HEK293 (cell line): ENCODE results near the gene MACIR.

Experiments
- CTCF ChIA-PET: fragments of 350-600 bp; formaldehyde crosslinking; extraction: SDS; loops from one replicate; lab custom pipeline; 2021; ENCODE audit warnings: antibody characterized with exemption; lab: Yijun Ruan, JAX
- POLR2A ChIA-PET: fragments of 300-600 bp; formaldehyde crosslinking; extraction: SDS; loops from one replicate; lab custom pipeline; 2020; ENCODE audit warnings: antibody characterized with exemption, inconsistent platforms; lab: Yijun Ruan, JAX
- H3K27ac ChIP-seq: fragments of 200-500 bp; sonication (Bioruptor generic); 2 replicates; pipeline ENCODE4 v1.5.1; 2014; ENCODE audit warnings: low read depth, low read length, control low read depth, inconsistent platforms; ENCODE audit errors: extremely low read depth
- H3K36me3 ChIP-seq, 2 experiments: fragments of 200-500 bp in 1 of 2; sonication (Bioruptor generic) in 1 of 2; 1 replicate in 1 of 2; 2 replicates in 1 of 2; pipeline ENCODE4 v1.5.1; 2014 to 2017; ENCODE audit warnings: inconsistent platforms in 2 of 2, low read length in 2 of 2; ENCODE audit not compliant: control insufficient read depth in 2 of 2, insufficient read depth in 1 of 2
- H3K4me1 ChIP-seq: fragments of 200-500 bp; sonication (Bioruptor generic); 2 replicates; pipeline ENCODE4 v1.5.1; 2014; ENCODE audit warnings: mild to moderate bottlenecking, low read length, inconsistent platforms; ENCODE audit not compliant: control insufficient read depth, insufficient read depth
- H3K4me3 ChIP-seq: 2 replicates; pipeline ENCODE4 v1.5.1; 2011; ENCODE audit warnings: low read depth, mild to moderate bottlenecking, control low read depth, low read length, moderate library complexity
- H3K9me3 ChIP-seq: fragments of 200-500 bp; sonication (Bioruptor generic); 2 replicates; pipeline ENCODE4 v1.5.1; 2014; ENCODE audit warnings: low read depth, low read length, inconsistent platforms; ENCODE audit not compliant: control insufficient read depth, insufficient read depth
- FEZF1 ChIP-seq: fragments of 450-650 bp; formaldehyde crosslinking; IDR thresholded peaks from 2 replicates; pipeline ENCODE4 v1.5.1; 2016; ENCODE audit warnings: missing biosample characterization, missing genetic modification characterization
- PRDM1 ChIP-seq: fragments of 450-650 bp; formaldehyde crosslinking; IDR thresholded peaks from 2 replicates; pipeline ENCODE4; 2016; ENCODE audit warnings: missing biosample characterization, missing genetic modification characterization
- SCRT2 ChIP-seq: fragments of 450-650 bp; formaldehyde crosslinking; IDR thresholded peaks from 2 replicates; pipeline ENCODE4 v1.5.1; 2016; ENCODE audit warnings: missing biosample characterization, missing genetic modification characterization
- WT1 ChIP-seq: fragments of 450-650 bp; formaldehyde crosslinking; IDR thresholded peaks from 2 replicates; pipeline ENCODE4 v1.5.1; 2016; ENCODE audit warnings: missing biosample characterization, missing genetic modification characterization
- YY1 ChIP-seq: fragments of 450-650 bp; formaldehyde crosslinking; IDR thresholded peaks from 2 replicates; pipeline ENCODE4 v1.5.1; 2018; ENCODE audit warnings: missing biosample characterization, missing genetic modification characterization
- ZNF121 ChIP-seq: fragments of 450-650 bp; formaldehyde crosslinking; IDR thresholded peaks from 2 replicates; pipeline ENCODE4 v1.5.1; 2016; ENCODE audit warnings: missing biosample characterization, missing genetic modification characterization
- ZNF132 ChIP-seq: fragments of 450-650 bp; formaldehyde crosslinking; IDR thresholded peaks from 2 replicates; pipeline ENCODE4 v1.5.1; 2017; ENCODE audit warnings: missing biosample characterization, missing genetic modification characterization, borderline replicate concordance
- ZNF138 ChIP-seq: fragments of 450-650 bp; formaldehyde crosslinking; IDR thresholded peaks from 2 replicates; pipeline ENCODE4 v1.5.1; 2016; ENCODE audit warnings: missing biosample characterization, missing genetic modification characterization, borderline replicate concordance
- ZNF2 ChIP-seq: fragments of 450-650 bp; formaldehyde crosslinking; IDR thresholded peaks from 2 replicates; pipeline ENCODE4 v1.5.1; 2016; ENCODE audit warnings: missing biosample characterization, missing genetic modification characterization
- ZNF214 ChIP-seq: fragments of 450-650 bp; formaldehyde crosslinking; IDR thresholded peaks from 2 replicates; pipeline ENCODE4 v1.5.1; 2017; ENCODE audit warnings: missing biosample characterization, mild to moderate bottlenecking, missing genetic modification characterization, borderline replicate concordance
- ZNF248 ChIP-seq: fragments of 450-650 bp; formaldehyde crosslinking; IDR thresholded peaks from 2 replicates; pipeline ENCODE4 v1.5.1; 2017; ENCODE audit warnings: missing biosample characterization, missing genetic modification characterization
- ZNF292 ChIP-seq: fragments of 450-650 bp; formaldehyde crosslinking; IDR thresholded peaks from 2 replicates; pipeline ENCODE4 v1.5.1; 2016; ENCODE audit warnings: low read depth, missing biosample characterization, missing genetic modification characterization, borderline replicate concordance
- ZNF404 ChIP-seq: fragments of 450-650 bp; formaldehyde crosslinking; IDR thresholded peaks from 2 replicates; pipeline ENCODE4 v1.5.1; 2017; ENCODE audit warnings: missing biosample characterization, missing genetic modification characterization
- ZNF416 ChIP-seq: fragments of 450-650 bp; formaldehyde crosslinking; IDR thresholded peaks from 2 replicates; pipeline ENCODE4 v1.5.1; 2016; ENCODE audit warnings: missing biosample characterization, missing genetic modification characterization
- ZNF48 ChIP-seq: fragments of 450-650 bp; formaldehyde crosslinking; IDR thresholded peaks from 2 replicates; pipeline ENCODE4 v1.5.1; 2016; ENCODE audit warnings: missing biosample characterization, missing genetic modification characterization
- ZNF792 ChIP-seq: fragments of 450-650 bp; formaldehyde crosslinking; IDR thresholded peaks from 2 replicates; pipeline ENCODE4 v1.5.1; 2016; ENCODE audit warnings: missing biosample characterization, missing genetic modification characterization
- ZSCAN30 ChIP-seq: fragments of 450-650 bp; IDR thresholded peaks from 2 replicates; pipeline ENCODE4 v1.5.1; 2018; ENCODE audit warnings: missing biosample characterization, mild to moderate bottlenecking, missing genetic modification characterization, moderate library complexity
- TF ChIP-seq, protein P1 (sequence below): fragments of 450-650 bp; formaldehyde crosslinking; IDR thresholded peaks from 2 replicates; pipeline ENCODE4 v1.5.1; 2017; ENCODE audit warnings: missing biosample characterization, missing genetic modification characterization
- TF ChIP-seq, protein P2 (sequence below): fragments of 450-650 bp; formaldehyde crosslinking; IDR thresholded peaks from 2 replicates; pipeline ENCODE4 v1.5.0; 2017; ENCODE audit warnings: missing biosample characterization, missing genetic modification characterization, borderline replicate concordance
- TF ChIP-seq, protein P3 (sequence below): fragments of 450-650 bp; formaldehyde crosslinking; IDR thresholded peaks from 2 replicates; pipeline ENCODE4 v1.5.1; 2017; ENCODE audit warnings: missing biosample characterization, missing genetic modification characterization
- TF ChIP-seq, protein P4 (sequence below): fragments of 450-650 bp; formaldehyde crosslinking; IDR thresholded peaks from 2 replicates; pipeline ENCODE4 v1.5.1; 2016; ENCODE audit warnings: missing biosample characterization, missing genetic modification characterization
- TF ChIP-seq, protein P5 (sequence below): fragments of 450-650 bp; formaldehyde crosslinking; IDR thresholded peaks from 2 replicates; pipeline ENCODE4 v1.5.1; 2016; ENCODE audit warnings: missing biosample characterization, missing genetic modification characterization

The MACIR gene

DNA sequence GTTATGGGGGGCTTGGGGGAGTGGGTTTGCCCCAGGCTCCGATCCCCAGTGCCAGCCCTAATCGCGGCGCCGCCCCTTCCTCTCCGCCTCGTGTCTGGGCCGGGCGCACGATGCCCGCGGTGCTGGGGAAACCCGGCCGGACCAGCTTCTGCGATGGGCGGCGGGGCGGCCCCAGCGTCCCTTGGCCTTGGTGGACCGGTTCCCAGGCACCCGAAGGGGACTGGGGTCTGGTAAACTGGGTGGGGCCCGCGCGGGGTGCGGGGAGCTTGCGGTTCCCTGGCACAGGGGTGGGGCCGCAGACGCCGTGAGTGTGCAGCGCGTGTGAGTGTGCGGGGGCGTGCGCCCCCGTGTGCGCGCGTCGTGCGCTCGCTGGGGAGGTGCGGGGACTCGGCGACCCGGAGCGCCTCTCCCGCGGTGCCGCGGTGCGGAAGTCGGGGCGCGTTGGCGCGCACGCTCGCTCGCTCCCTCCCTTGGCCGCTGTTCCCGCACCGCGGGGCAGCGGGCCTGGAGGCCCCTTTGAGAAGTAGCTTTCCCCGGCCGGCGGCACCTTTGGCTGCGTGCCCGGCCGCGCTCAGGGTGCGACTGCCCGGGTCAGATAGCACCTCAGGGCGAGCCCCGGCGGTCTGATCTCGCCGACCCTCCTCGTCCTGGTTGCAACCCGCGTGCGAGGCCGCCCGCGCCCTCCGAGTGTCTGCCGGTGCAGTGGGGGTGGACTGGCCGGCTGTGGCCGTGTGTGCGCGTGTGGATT lies 568 bp downstream of the MACIR start (continued):
- TF ChIP-seq, protein P1, sequence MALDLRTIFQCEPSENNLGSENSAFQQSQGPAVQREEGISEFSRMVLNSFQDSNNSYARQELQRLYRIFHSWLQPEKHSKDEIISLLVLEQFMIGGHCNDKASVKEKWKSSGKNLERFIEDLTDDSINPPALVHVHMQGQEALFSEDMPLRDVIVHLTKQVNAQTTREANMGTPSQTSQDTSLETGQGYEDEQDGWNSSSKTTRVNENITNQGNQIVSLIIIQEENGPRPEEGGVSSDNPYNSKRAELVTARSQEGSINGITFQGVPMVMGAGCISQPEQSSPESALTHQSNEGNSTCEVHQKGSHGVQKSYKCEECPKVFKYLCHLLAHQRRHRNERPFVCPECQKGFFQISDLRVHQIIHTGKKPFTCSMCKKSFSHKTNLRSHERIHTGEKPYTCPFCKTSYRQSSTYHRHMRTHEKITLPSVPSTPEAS: peak; percentile 60
- TF ChIP-seq ZNF121 (tag by site-specific recombination) (0 out of 2 replicates have a peak, but pooled peaks have one; percentile 8), ZNF2 (tag by site-specific recombination) (peak; percentile 34), ZNF48 (tag by site-specific recombination) (no peak), ZNF792 (tag by site-specific recombination) (no peak), ZSCAN30 (peak; percentile 84; the same call in 1 of the 2 replicates)
- TF ChIP-seq, protein P2, sequence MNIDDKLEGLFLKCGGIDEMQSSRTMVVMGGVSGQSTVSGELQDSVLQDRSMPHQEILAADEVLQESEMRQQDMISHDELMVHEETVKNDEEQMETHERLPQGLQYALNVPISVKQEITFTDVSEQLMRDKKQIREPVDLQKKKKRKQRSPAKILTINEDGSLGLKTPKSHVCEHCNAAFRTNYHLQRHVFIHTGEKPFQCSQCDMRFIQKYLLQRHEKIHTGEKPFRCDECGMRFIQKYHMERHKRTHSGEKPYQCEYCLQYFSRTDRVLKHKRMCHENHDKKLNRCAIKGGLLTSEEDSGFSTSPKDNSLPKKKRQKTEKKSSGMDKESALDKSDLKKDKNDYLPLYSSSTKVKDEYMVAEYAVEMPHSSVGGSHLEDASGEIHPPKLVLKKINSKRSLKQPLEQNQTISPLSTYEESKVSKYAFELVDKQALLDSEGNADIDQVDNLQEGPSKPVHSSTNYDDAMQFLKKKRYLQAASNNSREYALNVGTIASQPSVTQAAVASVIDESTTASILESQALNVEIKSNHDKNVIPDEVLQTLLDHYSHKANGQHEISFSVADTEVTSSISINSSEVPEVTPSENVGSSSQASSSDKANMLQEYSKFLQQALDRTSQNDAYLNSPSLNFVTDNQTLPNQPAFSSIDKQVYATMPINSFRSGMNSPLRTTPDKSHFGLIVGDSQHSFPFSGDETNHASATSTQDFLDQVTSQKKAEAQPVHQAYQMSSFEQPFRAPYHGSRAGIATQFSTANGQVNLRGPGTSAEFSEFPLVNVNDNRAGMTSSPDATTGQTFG (tag by site-specific recombination): no peak
- TF ChIP-seq, protein P3, sequence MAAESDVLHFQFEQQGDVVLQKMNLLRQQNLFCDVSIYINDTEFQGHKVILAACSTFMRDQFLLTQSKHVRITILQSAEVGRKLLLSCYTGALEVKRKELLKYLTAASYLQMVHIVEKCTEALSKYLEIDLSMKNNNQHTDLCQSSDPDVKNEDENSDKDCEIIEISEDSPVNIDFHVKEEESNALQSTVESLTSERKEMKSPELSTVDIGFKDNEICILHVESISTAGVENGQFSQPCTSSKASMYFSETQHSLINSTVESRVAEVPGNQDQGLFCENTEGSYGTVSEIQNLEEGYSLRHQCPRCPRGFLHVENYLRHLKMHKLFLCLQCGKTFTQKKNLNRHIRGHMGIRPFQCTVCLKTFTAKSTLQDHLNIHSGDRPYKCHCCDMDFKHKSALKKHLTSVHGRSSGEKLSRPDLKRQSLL (tag by site-specific recombination): no peak

DNA sequence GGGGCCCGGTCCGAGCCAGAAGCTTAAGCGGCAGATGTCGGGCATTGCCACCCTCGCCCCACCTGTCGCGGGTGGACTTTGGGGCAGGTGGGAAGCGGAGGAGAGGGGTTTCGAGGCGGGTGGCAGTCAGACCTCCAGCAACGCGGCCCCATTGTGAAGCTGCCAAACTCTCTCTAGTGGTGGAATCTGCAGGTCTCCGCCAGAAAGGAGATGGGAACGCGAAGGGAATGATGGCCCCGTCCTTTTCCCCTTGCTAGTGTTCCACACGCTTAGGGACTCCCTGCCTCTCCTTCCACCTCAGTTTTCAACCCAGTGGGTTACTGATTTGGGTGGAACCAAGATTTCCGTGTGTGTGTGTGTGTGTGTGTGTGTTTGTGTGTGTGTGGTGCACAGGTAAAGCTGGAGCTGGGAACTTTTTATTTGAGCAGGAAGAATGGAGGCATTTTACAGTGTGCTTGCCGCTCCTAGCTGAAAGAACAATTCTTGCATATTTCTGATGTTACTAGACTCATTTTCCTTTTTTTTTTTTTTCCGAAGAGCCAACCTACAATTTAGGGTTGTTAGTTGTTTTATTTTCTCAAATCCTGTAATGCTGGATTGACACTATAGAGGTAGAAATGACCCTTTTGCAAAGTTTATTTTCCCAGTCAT lies 1.3 kb downstream of the MACIR start:
- Histone ChIP-seq H3K4me1 (no peaks in the 10 kb centered on the region), H3K4me3 (peak overlapping the region; percentile 94), H3K27ac (peak overlapping the region; percentile 94), H3K9me3 (no peaks in the 10 kb centered on the region), H3K36me3 (no peaks in the 10 kb centered on the region)
- ChIA-PET CTCF (interaction anchor here (1.0 kb wide), 1 partner anchor 254 kb away, joined by 3 read pairs; no protein-coding TSS in a partner anchor), POLR2A (interaction anchor here (0.7 to 2.4 kb wide), 8 partner anchors 9 to 274 kb away, joined by 3 to 22 read pairs (median 4); partner anchors contain the start of genes GIN1 and PPIP5K2)
- TF ChIP-seq SCRT2 (tag by site-specific recombination) (peak; percentile 75), PRDM1 (tag by site-specific recombination) (peak; percentile 52), ZNF248 (tag by site-specific recombination) (no peak), ZNF138 (tag by site-specific recombination) (no peak), FEZF1 (no peak), ZNF132 (tag by site-specific recombination) (no peak), ZNF404 (tag by site-specific recombination) (no peak), WT1 (no peak), ZNF214 (tag by site-specific recombination) (no peak), ZNF416 (no peak), ZNF292 (tag by site-specific recombination) (no peak), YY1 (peak; percentile 59; the same call in 1 of the 2 replicates)
- TF ChIP-seq, protein P4, sequence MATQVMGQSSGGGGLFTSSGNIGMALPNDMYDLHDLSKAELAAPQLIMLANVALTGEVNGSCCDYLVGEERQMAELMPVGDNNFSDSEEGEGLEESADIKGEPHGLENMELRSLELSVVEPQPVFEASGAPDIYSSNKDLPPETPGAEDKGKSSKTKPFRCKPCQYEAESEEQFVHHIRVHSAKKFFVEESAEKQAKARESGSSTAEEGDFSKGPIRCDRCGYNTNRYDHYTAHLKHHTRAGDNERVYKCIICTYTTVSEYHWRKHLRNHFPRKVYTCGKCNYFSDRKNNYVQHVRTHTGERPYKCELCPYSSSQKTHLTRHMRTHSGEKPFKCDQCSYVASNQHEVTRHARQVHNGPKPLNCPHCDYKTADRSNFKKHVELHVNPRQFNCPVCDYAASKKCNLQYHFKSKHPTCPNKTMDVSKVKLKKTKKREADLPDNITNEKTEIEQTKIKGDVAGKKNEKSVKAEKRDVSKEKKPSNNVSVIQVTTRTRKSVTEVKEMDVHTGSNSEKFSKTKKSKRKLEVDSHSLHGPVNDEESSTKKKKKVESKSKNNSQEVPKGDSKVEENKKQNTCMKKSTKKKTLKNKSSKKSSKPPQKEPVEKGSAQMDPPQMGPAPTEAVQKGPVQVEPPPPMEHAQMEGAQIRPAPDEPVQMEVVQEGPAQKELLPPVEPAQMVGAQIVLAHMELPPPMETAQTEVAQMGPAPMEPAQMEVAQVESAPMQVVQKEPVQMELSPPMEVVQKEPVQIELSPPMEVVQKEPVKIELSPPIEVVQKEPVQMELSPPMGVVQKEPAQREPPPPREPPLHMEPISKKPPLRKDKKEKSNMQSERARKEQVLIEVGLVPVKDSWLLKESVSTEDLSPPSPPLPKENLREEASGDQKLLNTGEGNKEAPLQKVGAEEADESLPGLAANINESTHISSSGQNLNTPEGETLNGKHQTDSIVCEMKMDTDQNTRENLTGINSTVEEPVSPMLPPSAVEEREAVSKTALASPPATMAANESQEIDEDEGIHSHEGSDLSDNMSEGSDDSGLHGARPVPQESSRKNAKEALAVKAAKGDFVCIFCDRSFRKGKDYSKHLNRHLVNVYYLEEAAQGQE (tag by site-specific recombination): no peak; the same call in 1 of the 2 replicates
- TF ChIP-seq, protein P5, sequence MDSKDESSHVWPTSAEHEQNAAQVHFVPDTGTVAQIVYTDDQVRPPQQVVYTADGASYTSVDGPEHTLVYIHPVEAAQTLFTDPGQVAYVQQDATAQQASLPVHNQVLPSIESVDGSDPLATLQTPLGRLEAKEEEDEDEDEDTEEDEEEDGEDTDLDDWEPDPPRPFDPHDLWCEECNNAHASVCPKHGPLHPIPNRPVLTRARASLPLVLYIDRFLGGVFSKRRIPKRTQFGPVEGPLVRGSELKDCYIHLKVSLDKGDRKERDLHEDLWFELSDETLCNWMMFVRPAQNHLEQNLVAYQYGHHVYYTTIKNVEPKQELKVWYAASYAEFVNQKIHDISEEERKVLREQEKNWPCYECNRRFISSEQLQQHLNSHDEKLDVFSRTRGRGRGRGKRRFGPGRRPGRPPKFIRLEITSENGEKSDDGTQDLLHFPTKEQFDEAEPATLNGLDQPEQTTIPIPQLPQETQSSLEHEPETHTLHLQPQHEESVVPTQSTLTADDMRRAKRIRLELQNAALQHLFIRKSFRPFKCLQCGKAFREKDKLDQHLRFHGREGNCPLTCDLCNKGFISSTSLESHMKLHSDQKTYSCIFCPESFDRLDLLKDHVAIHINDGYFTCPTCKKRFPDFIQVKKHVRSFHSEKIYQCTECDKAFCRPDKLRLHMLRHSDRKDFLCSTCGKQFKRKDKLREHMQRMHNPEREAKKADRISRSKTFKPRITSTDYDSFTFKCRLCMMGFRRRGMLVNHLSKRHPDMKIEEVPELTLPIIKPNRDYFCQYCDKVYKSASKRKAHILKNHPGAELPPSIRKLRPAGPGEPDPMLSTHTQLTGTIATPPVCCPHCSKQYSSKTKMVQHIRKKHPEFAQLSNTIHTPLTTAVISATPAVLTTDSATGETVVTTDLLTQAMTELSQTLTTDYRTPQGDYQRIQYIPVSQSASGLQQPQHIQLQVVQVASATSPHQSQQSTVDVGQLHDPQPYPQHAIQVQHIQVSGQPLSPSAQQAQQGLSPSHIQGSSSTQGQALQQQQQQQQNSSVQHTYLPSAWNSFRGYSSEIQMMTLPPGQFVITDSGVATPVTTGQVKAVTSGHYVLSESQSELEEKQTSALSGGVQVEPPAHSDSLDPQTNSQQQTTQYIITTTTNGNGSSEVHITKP (tag by site-specific recombination): peak; percentile 57
